ENCODE data around the gene RAB37. TPM values are rescaled to one million over a fixed set of nuclear protein-coding genes. Genes with fewer than 3 reads are reported as not detected.

RAB37 gene
- total and polyA plus RNA-seq, 9 of the 15 experiments (the other 6 are each of a cell fraction or from before 2014, with no cell fraction given), result 0.03 to 0.27 (median 0.11) TPM; not detected in 4

GRCh38 chr17:74748529-74749278 lies 11.6 kb downstream of the RAB37 start, which contains the start of gene NHERF1 (continued):
- no peak for TF ChIP-seq ZBTB40 (IDR thresholded peaks at IDR 0.05)
- no peak for TF ChIP-seq ZBTB40 (CRISPR knock-in tag; IDR thresholded peaks at IDR 0.05)
- no peak for TF ChIP-seq ZNF586 (CRISPR knock-in tag; conservative IDR thresholded peaks at IDR 0.05)
- TF ChIP-seq THAP12 (CRISPR knock-in tag; IDR thresholded peaks at IDR 0.05), result no peak
- no peak for TF ChIP-seq SETDB1 (IDR thresholded peaks at IDR 0.05; ENCODE audit: low read length)
- TF ChIP-seq SRSF1 (IDR thresholded peaks at IDR 0.05; ENCODE audit: low read depth, low read length), result no peak
- TF ChIP-seq, protein P1, sequence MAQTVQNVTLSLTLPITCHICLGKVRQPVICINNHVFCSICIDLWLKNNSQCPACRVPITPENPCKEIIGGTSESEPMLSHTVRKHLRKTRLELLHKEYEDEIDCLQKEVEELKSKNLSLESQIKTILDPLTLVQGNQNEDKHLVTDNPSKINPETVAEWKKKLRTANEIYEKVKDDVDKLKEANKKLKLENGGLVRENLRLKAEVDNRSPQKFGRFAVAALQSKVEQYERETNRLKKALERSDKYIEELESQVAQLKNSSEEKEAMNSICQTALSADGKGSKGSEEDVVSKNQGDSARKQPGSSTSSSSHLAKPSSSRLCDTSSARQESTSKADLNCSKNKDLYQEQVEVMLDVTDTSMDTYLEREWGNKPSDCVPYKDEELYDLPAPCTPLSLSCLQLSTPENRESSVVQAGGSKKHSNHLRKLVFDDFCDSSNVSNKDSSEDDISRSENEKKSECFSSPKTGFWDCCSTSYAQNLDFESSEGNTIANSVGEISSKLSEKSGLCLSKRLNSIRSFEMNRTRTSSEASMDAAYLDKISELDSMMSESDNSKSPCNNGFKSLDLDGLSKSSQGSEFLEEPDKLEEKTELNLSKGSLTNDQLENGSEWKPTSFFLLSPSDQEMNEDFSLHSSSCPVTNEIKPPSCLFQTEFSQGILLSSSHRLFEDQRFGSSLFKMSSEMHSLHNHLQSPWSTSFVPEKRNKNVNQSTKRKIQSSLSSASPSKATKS (CRISPR knock-in tag; IDR thresholded peaks at IDR 0.05), result no peak
- TF ChIP-seq PML (IDR thresholded peaks at IDR 0.05; ENCODE audit: low read length), result no peak
- no peak for TF ChIP-seq RBM15 (IDR thresholded peaks at IDR 0.05; ENCODE audit: insufficient read depth, low read length)
- no peak for TF ChIP-seq PURB (CRISPR knock-in tag; IDR thresholded peaks at IDR 0.05; ENCODE audit: low read depth)
- TF ChIP-seq, protein P2, sequence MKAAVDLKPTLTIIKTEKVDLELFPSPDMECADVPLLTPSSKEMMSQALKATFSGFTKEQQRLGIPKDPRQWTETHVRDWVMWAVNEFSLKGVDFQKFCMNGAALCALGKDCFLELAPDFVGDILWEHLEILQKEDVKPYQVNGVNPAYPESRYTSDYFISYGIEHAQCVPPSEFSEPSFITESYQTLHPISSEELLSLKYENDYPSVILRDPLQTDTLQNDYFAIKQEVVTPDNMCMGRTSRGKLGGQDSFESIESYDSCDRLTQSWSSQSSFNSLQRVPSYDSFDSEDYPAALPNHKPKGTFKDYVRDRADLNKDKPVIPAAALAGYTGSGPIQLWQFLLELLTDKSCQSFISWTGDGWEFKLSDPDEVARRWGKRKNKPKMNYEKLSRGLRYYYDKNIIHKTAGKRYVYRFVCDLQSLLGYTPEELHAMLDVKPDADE (conservative IDR thresholded peaks at IDR 0.05; ENCODE audit: control insufficient read depth, low read depth, low read length), result no peak; the same call in 1 of the 2 replicates
- no peak for TF ChIP-seq EGR1 (conservative IDR thresholded peaks at IDR 0.05)

Data from K562 (cell line).